GM19238 (cell line): ENCODE results near the gene ARHGDIA.
"Not testable (repeated sequence)": the region's sequence is repeated elsewhere in the genome, so short reads cannot be mapped to it uniquely, and the experiment has no call there.

ENCODE experiments used
- DNase-seq: peaks from one replicate; pipeline ENCODE4 v3.0.0; 2011; ENCODE audit warnings: low spot score; ENCODE audit not compliant: insufficient read length

The ARHGDIA gene

GRCh38 chr17:81844887-81845286, 26.2 kb downstream of the ARHGDIA start:
- no peak for DNase-seq

GRCh38 chr17:81844327-81844851, 26.7 kb downstream of the ARHGDIA start:
- DNase-seq = no peak

DNA sequence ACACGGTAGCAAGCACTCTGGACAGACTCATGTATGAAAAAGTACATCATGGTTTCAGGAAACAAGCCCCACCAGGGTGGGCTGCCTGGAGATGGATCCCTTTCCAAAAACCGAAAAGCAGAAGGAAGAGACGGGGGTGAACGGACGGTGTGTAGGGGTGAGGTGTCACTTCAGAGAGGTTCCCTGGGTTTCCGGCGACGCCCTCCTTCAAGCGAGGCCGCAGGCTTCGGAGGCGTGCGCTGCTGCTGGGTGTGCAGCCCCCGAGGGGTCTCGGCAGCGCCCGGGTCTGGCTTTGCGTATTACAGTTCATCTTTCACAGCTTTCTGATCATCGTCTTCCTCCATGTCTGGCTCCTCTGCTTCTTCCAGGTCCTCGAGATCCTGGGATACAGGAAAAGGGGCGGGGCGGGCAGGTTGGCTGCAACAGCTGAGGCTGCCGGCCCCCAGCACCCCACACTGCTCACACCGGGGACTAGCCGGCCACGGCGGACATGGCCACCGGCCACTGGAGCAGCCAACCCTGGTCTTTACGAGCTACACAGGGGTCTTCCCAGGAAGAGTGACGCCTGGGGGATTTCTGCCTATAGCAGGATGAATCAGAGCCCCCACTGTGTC, 27.3 kb downstream of the ARHGDIA start:
- no peak for DNase-seq

DNA sequence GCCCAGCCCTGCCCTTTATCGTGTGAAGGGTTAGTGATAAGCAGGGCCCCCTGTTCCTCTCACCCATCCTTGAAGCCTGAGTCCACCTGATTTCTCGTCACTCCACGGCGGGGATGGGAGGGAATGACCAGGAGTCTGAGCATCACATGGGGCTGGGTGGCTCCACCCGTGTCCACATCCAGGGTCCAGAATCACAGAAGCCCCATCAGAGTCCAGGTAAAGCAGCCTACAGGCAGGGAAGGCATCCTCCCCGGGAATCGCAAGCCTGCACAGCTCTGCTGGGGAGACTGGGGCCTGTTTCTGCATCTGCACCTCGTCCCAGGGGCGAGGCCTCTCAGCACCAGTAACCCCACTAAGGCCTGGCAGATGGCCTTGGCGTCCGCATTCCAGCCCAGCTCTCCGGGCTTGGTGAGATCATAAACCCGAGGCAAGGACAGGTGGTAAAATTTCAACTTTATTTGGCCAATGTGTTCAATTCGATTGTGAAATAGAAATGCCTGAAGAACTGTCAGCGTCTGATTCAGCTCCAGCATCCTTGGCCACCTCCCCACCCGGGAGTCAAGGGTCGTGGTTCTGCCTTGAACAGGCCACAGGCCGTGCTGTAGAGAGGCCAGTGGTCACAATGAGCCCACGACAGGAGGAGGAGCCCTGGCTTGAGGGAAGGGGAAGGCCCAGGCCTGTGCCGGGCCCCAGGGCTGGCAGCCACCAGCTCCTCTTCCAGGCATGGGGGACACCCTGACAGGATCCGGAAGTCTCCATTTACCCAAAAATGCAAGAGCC, 28.2 kb downstream of the ARHGDIA start:
- no peak for DNase-seq

DNA sequence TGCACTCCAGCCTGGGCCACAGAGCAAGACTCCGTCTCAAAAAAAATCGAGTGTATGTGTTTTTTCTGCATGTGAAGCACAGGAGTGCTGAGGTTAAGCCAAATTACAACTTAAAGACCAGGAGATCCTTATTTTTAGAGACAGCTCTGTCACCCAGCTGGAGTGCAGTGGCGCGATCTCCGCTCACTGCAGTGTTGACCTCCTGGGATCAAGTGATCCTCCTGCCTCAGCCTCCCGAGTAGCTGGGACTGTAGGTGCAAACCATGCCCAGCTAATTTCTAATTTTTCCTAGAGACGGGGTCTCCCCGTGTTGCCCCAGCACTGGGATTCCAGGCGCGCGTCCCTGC, 28.8 kb downstream of the ARHGDIA start:
- no peak for DNase-seq

- DNase-seq = no peak
Observed at GRCh38 chr17:81841866-81842265, 29.3 kb downstream of the ARHGDIA start.

DNA sequence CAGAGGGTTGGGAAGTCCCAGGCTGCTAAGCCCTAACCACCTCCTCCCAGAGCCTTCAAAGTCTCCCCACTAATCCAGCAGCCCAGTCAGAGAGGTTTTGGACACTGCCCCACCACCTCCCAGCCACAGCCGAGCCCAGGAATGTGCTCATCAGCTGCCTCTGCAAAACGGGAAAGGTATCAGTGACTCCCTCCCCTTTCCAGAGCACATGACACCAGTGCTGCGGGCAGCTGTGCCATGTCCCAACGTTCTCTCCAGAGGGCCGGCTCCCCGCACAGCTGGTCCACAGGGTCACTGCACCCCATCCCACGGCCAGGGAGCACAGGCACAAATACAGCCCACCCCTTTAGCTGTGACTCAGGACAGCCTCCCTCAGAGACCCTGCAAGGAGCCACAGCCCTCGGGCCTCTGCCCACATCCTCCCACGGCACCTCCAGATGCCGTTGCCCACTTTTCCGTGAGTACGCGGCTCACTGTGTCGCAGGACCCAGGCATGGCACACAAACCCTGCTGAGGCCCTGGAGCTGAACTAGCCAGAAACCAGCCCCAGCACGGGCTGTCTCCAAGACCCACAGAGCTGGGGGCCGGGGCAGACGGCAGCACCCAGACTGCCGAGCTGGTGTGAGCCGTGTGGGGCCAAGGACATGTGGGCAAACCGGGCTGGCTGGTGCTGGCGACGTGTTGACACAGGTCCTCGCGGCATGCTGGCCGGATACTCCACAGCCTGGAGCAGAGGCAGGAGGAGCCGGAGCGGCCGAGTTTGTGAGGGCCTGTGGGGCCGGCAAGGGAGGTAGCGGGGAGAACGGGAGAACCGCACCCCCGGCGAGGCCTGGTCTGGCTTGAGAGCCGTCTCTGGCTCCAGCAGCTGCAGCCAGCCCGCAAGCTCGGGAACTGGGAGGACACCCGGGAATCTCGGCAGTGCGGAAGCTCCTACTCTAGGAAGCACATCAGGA, 30.0 kb downstream of the ARHGDIA start:
- no peak for DNase-seq

- not testable (repeated sequence) for DNase-seq
Observed at GRCh38 chr17:81840059-81840458, 31.1 kb downstream of the ARHGDIA start.

GRCh38 chr17:81839301-81839700, 31.8 kb downstream of the ARHGDIA start:
- no peak for DNase-seq

GRCh38 chr17:81838753-81839255, 32.3 kb downstream of the ARHGDIA start:
- no peak for DNase-seq

DNA sequence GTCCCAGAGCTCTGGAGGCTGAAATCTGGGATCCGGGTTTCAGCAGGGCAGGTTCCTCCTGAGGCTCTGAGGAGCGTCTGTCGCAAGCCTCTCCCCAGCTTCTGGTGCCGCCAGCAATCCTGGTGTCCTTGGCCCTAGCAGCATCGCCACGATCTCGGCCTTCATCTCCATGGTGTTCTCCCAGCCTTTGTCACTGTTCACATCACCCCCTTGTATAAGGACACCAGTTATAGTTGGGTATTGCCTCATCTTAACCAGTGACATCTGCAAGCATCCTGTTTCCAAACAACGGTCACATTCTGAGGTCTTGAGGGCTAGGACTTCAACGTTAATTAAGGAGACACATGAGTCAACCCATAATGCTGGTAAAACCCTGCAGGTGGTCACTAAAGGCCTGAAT, 33.5 kb downstream of the ARHGDIA start:
- DNase-seq = no peak

- no peak for DNase-seq
Observed at GRCh38 chr17:81834831-81835267, 36.3 kb downstream of the ARHGDIA start, which contains the start of gene PPP1R27. Gene PPP1R27, minus strand, starts transcription at chr17:81835050. Its CDS starts 97 bp downstream, at chr17:81834953.

GRCh38 chr17:81833921-81834830, 37.0 kb downstream of the ARHGDIA start:
- DNase-seq = no peak

- DNase-seq = peak; percentile 99
Observed at GRCh38 chr17:81833160-81833920, 37.8 kb downstream of the ARHGDIA start, which contains the start of gene MCRIP1. Gene MCRIP1, minus strand, starts transcription at chr17:81833291. Its CDS starts 8,785 bp downstream, at chr17:81824506.

- no peak for DNase-seq
Observed at GRCh38 chr17:81832608-81833159, 38.5 kb downstream of the ARHGDIA start.

DNA sequence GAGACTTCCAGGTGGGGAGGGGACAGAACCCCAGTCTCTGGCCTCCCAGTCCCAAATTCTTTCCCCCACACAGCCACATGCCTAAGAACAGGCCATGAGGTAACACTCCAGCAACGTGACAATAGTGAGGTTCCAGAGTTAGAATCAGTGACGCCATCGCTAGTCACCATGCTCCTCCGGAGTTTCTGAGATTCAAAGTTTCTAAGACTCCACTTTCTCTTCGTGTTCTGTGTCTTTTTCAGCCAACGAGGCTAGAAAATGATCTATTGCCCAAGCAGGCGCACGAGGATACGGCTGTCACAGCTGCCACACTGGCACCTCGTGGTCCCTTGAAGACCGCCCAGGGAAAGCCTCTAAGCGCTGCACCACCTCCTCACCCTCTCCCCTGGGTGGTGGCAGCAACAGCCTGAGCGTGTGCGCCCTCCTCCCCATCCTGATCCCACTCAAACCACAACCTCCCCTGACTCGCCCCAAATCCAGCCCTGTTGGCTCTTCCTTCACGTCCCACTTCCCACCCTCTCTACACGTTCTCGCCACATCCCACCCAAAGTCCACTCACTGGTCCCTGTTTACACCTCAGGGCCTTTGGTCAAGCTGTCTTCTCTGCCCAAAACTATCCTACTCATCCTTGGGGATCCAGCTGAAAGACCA, 39.1 kb downstream of the ARHGDIA start:
- no peak for DNase-seq

DNA sequence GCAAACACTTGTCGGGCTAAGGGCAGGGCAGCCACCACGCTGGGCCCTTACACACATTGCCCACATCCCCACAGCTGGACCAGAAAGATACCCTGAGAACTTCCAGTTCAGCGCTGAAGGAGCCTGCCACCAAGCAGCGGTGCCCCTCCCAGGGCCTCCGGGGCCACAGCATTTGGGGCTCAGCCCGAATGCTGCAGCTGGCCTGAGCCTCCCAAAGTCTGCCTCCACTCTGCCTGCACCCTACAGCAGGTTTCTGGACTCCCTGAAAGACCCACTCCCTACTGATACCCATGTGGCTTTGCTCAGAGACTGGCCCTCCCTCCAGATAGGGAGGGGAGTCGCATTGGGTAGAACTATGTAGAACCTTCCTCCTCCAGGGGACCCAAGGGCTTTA, 39.6 kb downstream of the ARHGDIA start:
- DNase-seq = no peak

DNA sequence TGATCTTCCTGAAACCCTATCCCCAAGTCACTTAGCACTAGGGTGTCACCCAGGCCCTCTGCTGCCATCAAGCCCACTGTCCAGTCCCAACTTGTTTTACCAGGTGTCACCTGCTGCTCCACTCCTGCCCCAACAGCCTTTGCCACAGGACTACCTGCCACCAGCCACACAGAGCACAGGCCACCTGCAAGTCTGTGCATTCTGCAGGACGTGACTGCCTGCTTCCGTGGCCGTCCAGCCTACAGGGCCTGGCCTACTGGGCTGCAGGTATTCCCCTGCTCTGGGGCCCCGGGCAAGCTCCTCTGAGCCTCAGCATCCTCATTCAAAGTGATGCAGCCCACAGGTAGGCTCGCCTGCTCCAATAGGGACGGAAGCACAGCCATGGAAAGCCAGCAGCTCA, 41.3 kb downstream of the ARHGDIA start:
- no peak for DNase-seq

DNA sequence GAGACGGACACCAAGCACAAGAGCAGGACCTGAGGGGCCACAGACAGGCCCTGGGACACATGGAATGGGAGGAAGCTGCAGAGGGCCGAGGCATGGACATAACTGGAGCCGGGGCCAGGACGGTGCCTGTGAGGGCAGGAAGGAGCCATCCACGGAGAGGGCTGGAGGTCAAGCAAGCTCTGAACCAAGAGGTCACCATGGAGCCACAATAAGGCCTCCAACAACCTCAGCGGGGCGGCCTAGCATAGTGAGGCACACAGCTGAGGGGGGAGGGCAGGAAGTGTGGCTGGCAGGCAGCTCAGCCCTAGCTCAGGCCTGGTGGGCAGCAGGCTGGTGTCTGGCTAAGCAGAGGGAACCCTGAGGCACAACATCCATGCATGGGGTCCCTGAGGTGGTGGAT, 42.5 kb downstream of the ARHGDIA start:
- no peak for DNase-seq
